Measurements from ENCODE around the gene DHX29. TPM values are rescaled to one million over a fixed set of nuclear protein-coding genes. Genes with fewer than 3 reads are reported as not detected.
A peak's percentile ranks its signal among the peaks of the same experiment; 100 is the strongest.

DHX29 gene
- total RNA-seq, result 10 to 100 TPM; 31.8 to 43.3 (median 35.9) TPM

- WGBS, 2 donors (ENCODE audit: low coverage in 1 of 2), result 0 to 1% methylated on average over 2 to 32 of the region's 62 CpGs
- Histone ChIP-seq H3K4me3 (peak within 1 kb of the TSS; percentile 53 to 77), H3K27me3 (no peaks in the 10 kb centered on the region), H3K9me3 (no peaks in the 10 kb centered on the region), H3K27ac (peak within 1 kb of the TSS; percentile 87 to 93 (median 90)), H3K36me3 (no peaks in the 10 kb centered on the region), H3K4me1 (peaks cover 17 to 78% (median 33%) of the 10 kb centered on the region in 3 donors)
- peak; percentile 95 for ATAC-seq
- TF ChIP-seq CTCF (IDR thresholded peaks at IDR 0.05) (no peak), EP300 (IDR thresholded peaks at IDR 0.05) (no peak), POLR2A (IDR thresholded peaks at IDR 0.05) (peak; percentile 46 to 54), POLR2AphosphoS5 (IDR thresholded peaks at IDR 0.05) (peak; percentile 71)
Measured at GRCh38 chr5:55307383-55308253, at the start of gene DHX29, which contains the start of gene MTREX. TSS of gene DHX29 (minus strand) at chr5:55307694. CDS start at chr5:55307573, 121 bp downstream. TSS of gene MTREX (plus strand) at chr5:55307989. CDS start at chr5:55308014, 25 bp downstream.

DNA sequence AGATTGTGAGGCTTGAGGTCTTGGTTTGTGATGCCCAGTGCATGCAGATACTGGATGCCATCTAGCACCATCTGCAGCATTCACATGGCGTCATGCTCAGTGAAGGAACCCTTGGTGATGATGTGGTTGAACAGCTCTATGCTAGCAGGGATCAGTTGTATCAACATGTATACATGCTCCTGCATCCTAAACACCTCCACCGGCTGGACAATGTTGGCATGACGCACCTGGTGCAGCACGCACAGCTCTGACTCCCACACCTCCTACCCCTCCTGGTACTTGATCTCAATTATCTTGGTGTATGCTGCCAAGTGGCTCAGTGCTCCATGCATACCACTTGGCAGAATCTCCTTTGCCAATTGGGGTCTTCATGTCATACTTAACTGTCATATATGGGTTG, 49.4 kb upstream of the DHX29 start:
- H3K9me3 ChIP-seq, result no peaks in the 10 kb centered on the region
- no peak for ATAC-seq

GRCh38 chr5:55350754-55351153, 43.3 kb upstream of the DHX29 start:
- no peak for TF ChIP-seq CTCF (IDR thresholded peaks at IDR 0.05)
- no peak for TF ChIP-seq POLR2A (IDR thresholded peaks at IDR 0.05)
- TF ChIP-seq EP300 (IDR thresholded peaks at IDR 0.05), result no peak
- no peak for TF ChIP-seq POLR2AphosphoS5 (IDR thresholded peaks at IDR 0.05)
- Histone ChIP-seq H3K4me3 (no peak overlapping the region), H3K36me3 (peaks cover 0 to 94% of the 10 kb centered on the region in 2 donors), H3K4me1 (no peaks in the 10 kb centered on the region), H3K27me3 (no peaks in the 10 kb centered on the region), H3K27ac (no peak overlapping the region), H3K9me3 (no peaks in the 10 kb centered on the region)
- 88 to 90% methylated on average over 1 of the region's 1 CpG for WGBS, 2 donors (ENCODE audit: low coverage in 1 of 2)
- no peak for ATAC-seq

More for the DNA sequence above, 49.4 kb upstream of the DHX29 start:
- H3K36me3 ChIP-seq, result peaks cover 0 to 96% of the 10 kb centered on the region in 2 donors
- WGBS, 2 donors (ENCODE audit: low coverage in 1 of 2), result 88 to 100% methylated on average over 1 to 3 of the region's 4 CpGs
- no peaks in the 10 kb centered on the region for H3K27me3 ChIP-seq
- H3K4me1 ChIP-seq, result no peaks in the 10 kb centered on the region
- no peak for TF ChIP-seq CTCF (IDR thresholded peaks at IDR 0.05)
- no peak for TF ChIP-seq POLR2AphosphoS5 (IDR thresholded peaks at IDR 0.05)
- TF ChIP-seq POLR2A (IDR thresholded peaks at IDR 0.05), result no peak
- TF ChIP-seq EP300 (IDR thresholded peaks at IDR 0.05), result no peak
- no peak overlapping the region for H3K27ac ChIP-seq
- H3K4me3 ChIP-seq, result no peak overlapping the region

- no peaks in the 10 kb centered on the region for H3K9me3 ChIP-seq
- TF ChIP-seq CTCF (IDR thresholded peaks at IDR 0.05) (no peak), EP300 (IDR thresholded peaks at IDR 0.05) (no peak), POLR2AphosphoS5 (IDR thresholded peaks at IDR 0.05) (no peak), POLR2A (IDR thresholded peaks at IDR 0.05) (no peak)
- peaks cover 0 to 15% (median 9%) of the 10 kb centered on the region in 3 donors for H3K4me1 ChIP-seq
- H3K36me3 ChIP-seq, result peaks cover 0 to 74% of the 10 kb centered on the region in 2 donors
- 71 to 83% methylated on average over 1 to 2 of the region's 3 CpGs for WGBS, 2 donors (ENCODE audit: low coverage in 1 of 2)
- no peaks in the 10 kb centered on the region for H3K27me3 ChIP-seq
- no peak overlapping the region for H3K4me3 ChIP-seq
- no peak overlapping the region for H3K27ac ChIP-seq
- ATAC-seq, result no peak
Measured at GRCh38 chr5:55347786-55348185, 40.3 kb upstream of the DHX29 start.

Measured in gastroesophageal sphincter (tissue), 4 donors.